ENCODE results near the gene APLP1. TPM values are rescaled to one million over a fixed set of nuclear protein-coding genes. Genes with fewer than 3 reads are reported as not detected.

The APLP1 gene
- total RNA-seq, 1 donor from 2014 or later: 23.9 TPM

DNA sequence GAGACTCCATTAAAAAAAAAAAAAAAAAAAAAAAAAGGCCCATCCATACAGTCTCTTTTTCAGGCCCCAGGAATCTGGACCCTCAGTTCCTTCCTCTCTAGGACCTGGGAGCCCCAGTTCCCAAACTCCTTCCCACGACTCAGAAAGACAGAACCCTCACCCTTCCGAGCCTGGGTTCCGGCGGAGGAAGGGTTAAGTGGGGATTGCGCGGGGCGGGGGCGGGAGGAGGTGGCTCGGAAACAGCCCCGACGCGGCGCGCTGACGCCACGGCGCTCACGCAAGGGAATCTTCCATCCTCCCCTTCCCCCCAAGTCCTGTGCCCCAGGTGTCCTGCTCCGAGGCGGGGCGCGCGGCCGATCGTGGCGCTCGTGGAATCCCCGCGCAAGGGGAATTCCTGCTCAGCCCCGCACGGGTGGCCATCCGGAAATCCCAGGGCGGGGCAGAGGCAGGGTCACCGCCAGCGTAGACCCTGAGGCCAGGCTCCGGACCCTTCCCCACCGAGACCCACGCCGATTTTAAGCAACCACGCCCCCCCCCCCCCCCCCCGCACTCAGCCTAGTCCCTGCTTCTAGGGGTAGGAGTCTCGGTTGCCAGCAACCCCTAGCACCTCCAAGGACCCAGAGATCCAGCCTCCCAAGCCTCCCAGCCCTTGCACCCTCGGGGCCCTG lies 31.3 kb downstream of the APLP1 start:
- H3K27me3 ChIP-seq (ENCODE audit: low read depth): no peaks in the 10 kb centered on the region
- H3K4me3 ChIP-seq: peak overlapping the region; percentile 86
- H3K9me3 ChIP-seq (replicated peaks): no peaks in the 10 kb centered on the region
- intact Hi-C loops (cut with micrococcal nuclease): no loop called here
- peak overlapping the region; percentile 77 for H3K27ac ChIP-seq (replicated peaks)
- H3K36me3 ChIP-seq: peaks cover 21% of the 10 kb centered on the region
- peaks cover 33% of the 10 kb centered on the region for H3K4me1 ChIP-seq
- TF ChIP-seq, protein P1, sequence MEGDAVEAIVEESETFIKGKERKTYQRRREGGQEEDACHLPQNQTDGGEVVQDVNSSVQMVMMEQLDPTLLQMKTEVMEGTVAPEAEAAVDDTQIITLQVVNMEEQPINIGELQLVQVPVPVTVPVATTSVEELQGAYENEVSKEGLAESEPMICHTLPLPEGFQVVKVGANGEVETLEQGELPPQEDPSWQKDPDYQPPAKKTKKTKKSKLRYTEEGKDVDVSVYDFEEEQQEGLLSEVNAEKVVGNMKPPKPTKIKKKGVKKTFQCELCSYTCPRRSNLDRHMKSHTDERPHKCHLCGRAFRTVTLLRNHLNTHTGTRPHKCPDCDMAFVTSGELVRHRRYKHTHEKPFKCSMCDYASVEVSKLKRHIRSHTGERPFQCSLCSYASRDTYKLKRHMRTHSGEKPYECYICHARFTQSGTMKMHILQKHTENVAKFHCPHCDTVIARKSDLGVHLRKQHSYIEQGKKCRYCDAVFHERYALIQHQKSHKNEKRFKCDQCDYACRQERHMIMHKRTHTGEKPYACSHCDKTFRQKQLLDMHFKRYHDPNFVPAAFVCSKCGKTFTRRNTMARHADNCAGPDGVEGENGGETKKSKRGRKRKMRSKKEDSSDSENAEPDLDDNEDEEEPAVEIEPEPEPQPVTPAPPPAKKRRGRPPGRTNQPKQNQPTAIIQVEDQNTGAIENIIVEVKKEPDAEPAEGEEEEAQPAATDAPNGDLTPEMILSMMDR (IDR thresholded peaks at IDR 0.05; ENCODE audit: borderline replicate concordance): no peak
- peak; percentile 82 for DNase-seq

DNA sequence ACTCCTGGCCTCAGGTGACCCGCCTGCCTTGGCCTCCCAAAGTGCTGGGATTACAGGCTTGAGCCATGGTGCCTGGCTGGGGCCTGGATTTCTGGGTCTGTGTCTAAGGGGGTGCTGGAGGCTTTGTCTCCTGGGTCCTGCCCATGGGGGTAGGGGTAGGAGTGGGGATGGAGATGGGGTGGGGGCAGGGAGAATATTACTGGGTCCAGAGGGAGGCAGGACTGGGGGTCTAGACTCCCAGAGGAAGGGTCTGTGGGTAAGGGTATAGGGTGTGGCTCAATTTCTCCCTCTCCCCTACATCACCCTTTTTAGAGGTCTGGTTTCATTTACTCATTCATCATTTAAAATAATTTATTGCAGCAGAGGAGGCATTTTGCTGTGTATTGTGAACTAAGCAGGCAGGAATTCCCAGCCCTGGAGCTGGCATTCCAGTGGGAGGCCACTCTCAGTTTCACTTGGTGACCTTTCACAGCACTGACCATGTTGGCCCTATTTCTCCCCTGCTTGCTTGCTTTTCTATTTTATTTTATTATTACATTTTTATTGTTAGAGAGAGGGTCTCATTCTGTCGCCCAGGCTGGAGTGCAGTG lies 32.8 kb downstream of the APLP1 start:
- H3K4me1 ChIP-seq: peaks cover 33% of the 10 kb centered on the region
- H3K27ac ChIP-seq (replicated peaks): peak overlapping the region; percentile 77
- DNase-seq: no peak
- H3K27me3 ChIP-seq (ENCODE audit: low read depth): no peaks in the 10 kb centered on the region
- H3K9me3 ChIP-seq (replicated peaks): no peaks in the 10 kb centered on the region
- peak overlapping the region; percentile 86 for H3K4me3 ChIP-seq
- peaks cover 6% of the 10 kb centered on the region for H3K36me3 ChIP-seq
- TF ChIP-seq, protein P1 (IDR thresholded peaks at IDR 0.05; ENCODE audit: borderline replicate concordance): no peak
- intact Hi-C loops (cut with micrococcal nuclease): no loop called here

DNA sequence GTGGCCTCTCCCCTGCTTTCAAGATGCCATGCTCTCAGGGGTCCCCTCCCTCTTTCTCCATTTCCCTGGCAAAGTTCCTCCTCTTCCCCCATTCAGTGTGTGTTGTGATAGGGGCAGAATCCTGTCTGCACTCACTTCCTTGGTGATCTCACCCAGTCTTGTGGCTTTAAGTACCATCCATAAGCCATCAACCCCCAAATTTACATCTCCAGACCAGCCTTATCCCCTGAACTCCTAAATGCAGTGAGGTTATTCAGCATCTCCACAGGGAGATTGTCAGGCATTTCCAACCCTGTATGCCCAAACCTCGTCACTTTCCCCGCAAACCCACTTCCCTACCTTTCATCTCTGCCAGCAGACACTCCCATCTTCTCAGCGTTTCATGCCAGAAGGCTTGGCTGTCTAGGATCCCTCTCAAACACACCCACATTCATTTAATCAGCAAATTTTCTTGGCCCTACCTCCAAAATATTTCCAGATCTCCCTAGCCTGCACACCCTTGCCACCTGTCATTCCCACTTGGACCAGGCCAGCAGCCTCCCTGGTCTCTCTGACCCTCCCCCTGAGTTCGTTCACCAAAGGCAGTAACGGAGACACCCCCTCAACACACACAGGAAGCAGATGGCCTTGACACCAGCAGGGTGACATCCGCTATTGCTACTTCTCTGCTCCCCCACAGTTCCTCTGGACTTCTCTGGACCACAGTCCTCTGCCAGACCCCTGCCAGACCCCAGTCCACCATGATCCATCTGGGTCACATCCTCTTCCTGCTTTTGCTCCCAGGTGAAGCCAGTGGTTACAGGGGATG lies 33.7 kb downstream of the APLP1 start, which contains the start of gene HCST:
HCST (plus strand) TSS at position 676 of the 808 bp plus-strand sequence; CDS start at position 741, 65 bp downstream.
- DNase-seq: no peak
- TF ChIP-seq, protein P1 (IDR thresholded peaks at IDR 0.05; ENCODE audit: borderline replicate concordance): no peak
- intact Hi-C loops (cut with micrococcal nuclease): no loop called here
- peaks cover 33% of the 10 kb centered on the region for H3K4me1 ChIP-seq
- peak within 1 kb of the TSS; percentile 77 for H3K27ac ChIP-seq (replicated peaks)
- H3K4me3 ChIP-seq: peak within 1 kb of the TSS; percentile 86
- no peaks in the 10 kb centered on the region for H3K27me3 ChIP-seq (ENCODE audit: low read depth)
- H3K9me3 ChIP-seq (replicated peaks): no peaks in the 10 kb centered on the region
- H3K36me3 ChIP-seq: no peaks in the 10 kb centered on the region

DNA sequence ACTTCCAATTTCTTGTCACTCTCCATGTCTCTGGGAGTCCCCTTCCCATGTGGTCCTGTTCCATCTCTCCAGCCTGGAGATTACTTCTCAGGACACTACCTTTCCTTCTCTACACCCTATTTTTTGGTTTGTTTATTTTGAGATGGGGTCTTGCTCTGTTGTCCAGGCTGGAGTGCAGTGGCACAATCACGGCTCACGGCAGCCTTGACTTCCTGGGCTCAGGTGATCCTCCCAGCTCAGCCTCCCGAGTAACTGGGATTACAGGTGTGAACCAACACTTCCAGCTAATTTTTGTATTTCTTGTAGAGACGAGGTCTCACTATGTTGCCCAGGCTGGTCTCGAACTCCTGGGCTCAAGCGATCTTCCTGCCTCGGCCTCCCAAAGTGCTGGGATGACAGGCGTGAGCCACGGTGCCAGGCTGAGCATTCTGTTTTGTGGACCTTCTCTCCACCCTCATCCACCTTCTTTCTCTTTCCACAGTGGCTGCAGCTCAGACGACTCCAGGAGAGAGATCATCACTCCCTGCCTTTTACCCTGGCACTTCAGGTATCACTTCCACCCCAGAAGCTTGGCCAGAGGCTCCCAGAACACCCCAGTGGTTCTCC lies 34.6 kb downstream of the APLP1 start:
- peak overlapping the region; percentile 77 for H3K27ac ChIP-seq (replicated peaks)
- intact Hi-C loops (cut with micrococcal nuclease): no loop called here

More for the DNA sequence above, 34.6 kb downstream of the APLP1 start:
- Histone ChIP-seq H3K4me1 (peaks cover 28% of the 10 kb centered on the region), H3K36me3 (no peaks in the 10 kb centered on the region), H3K4me3 (peak overlapping the region; percentile 21), H3K27me3 (ENCODE audit: low read depth) (peaks cover 2% of the 10 kb centered on the region), H3K9me3 (replicated peaks) (no peaks in the 10 kb centered on the region)
- TF ChIP-seq, protein P1 (IDR thresholded peaks at IDR 0.05; ENCODE audit: borderline replicate concordance): no peak
- no peak for DNase-seq

Measured in left ventricle myocardium inferior (tissue), 1 donor.